ENCODE results near the gene S1PR4.
"Not testable (repeated sequence)": the region's sequence is repeated elsewhere in the genome, so short reads cannot be mapped to it uniquely, and the experiment has no call there.

Gene S1PR4

DNA sequence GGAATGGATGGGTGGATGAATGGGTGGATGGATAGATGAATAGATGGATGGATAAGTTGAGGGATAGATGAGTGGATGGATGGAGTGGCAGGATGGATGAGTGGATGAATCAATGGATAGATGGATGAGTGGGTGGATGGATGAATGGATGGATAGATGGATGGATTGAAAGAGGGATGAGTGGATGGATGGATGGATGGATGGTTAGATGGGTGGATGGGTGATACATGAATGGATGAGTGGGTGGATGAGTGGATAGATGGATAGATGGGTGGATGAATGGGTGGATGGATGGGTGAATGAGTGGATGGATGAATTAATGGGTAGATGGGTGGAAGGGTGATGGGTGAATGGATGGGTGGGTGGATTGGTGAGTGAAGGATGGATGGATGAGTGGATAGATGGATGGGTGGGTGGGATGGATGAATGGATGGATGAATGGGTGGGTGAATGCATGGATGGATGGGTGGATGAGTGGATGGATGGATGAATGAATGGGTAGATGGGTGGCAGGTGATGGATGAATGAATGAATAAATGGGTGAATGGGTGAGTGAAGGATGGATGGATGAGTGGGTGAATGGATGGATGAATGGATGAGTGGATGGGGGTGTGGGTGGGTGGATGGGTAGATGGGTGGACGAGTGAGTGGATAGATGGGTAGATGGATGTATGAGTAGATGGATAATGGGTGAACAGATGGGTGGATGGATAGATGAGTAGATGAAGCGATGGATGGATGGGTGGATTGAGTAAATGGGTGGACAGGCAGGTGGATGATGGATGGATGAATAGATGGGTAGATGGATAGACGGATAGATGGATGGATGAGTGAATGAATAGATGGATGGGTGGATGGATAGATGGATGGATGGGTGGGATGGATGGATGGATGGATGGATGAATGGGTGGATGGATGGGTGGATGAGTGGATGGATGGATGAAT, 25.0 kb upstream of the S1PR4 start:
- DNase-seq, result no peak

DNA sequence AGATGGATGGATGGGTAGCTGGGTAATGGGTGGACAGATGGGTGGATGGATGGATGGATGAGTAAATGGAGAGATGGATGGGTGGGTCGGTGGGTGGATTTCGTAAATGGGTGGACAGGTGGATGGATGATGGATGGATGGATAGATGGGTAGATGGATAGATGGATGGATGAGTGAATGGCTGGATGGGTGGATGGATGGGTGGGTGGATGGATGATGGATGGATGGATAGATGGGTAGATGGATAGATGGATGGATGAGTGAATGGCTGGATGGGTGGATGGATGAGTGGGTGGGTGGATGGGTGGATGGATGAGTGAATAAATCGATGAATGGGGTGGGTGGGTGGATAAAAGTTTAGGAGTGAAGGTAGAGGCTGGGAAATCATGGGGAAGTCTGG, 24.1 kb upstream of the S1PR4 start:
- DNase-seq, result not testable (repeated sequence)

GRCh38 chr19:3154957-3155736, 23.4 kb upstream of the S1PR4 start:
- DNase-seq, result no peak

DNA sequence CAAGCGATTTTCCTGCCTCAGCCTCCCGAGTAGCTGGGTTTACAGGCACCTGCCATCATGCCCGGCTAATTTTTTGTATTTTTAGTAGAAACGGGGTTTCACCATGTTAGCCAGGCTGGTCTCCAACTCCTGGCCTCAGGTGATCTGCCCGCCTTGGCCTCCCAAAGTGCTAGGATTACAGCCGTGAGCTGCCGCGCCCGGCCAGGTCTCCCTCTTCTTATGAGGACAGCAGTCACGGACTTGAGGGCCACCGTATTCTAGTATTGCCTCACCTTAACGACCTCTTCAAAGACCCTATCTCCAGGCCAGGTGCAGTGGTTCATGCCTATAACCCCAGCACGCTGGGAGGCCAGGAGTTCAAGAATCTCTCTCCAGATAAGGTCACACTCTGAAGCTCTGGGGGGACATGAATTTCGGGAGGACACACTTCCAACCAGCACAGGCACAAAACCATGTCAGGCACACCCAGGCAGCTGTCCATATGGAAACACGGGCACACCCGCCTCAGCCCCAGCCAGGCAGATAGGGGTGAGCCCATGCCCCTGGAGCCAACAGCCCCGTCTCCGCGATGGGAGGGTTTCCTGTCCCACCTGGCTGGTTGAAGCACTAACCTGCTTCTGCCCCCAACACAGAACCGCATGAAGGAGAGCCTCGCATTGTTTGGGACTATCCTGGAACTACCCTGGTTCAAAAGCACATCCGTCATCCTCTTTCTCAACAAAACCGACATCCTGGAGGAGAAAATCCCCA, 21.3 kb upstream of the S1PR4 start:
- DNase-seq, result no peak

DNA sequence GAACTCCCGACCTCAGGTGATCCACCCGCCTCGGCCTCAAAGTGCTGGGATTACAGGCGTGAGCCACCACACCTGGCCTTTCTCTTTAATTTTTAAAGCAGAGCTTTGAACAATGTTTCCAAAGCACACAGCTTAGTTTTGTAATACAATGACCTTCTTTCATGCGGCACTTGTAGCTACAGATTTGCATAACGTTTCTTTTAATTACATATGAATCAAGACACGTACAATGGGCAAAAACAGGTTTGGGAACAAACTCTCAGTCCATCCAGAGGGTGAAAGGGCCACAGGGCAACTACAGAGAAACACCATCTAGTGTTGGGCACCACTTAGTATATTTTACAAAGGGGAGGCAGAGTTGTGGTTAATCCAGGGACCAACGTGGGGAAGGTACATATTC, 19.0 kb upstream of the S1PR4 start:
- no peak for DNase-seq

DNA sequence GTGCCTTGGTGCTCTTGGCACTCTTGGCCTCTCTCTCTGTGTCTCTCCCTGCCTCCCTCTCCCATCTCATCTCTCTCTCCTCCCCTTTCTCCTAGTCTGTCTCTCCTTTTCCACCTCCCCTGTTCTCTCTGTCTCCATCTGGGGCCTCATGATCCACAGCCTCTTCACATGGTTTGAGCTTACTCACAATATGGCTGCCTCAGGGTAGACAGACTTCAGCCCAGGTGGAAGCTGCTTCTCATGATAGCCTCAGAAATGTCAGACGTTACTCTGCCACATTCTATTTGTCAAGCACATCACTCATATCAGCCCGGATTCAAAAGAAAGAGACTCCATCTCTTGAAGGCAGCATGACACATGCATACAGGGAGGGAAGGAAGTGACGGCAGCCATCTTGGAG, 18.4 kb upstream of the S1PR4 start:
- DNase-seq, result no peak

- DNase-seq, result no peak
These were observed 17.1 kb upstream of the S1PR4 start for GRCh38 chr19:3161453-3161852.

- DNase-seq, result no peak
These were observed 15.9 kb upstream of the S1PR4 start for GRCh38 chr19:3162418-3163229.

DNA sequence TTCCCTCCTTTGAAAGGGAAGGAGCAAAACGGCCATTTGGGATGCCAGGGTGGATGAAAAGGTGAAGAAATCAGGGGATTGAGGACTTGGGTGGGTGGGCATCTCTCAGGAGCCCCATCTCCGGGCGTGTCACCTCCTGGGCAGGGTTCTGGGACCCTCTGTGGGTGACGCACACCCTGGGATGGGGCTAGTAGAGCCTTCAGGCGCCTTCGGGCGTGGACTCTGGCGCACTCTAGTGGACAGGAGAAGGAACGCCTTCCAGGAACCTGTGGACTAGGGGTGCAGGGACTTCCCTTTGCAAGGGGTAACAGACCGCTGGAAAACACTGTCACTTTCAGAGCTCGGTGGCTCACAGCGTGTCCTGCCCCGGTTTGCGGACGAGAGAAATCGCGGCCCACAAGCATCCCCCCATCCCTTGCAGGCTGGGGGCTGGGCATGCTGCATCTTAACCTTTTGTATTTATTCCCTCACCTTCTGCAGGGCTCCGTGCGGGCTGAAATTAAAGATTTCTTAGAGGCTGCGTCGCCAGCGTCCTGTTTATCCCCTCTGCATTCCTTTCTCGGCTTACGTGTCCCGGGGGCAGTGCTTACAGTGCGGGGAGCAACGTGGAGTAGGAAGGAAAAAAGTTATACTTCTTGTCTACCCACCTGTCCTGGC, 15.2 kb upstream of the S1PR4 start:
- peak; percentile 39 to 47 for DNase-seq

DNA sequence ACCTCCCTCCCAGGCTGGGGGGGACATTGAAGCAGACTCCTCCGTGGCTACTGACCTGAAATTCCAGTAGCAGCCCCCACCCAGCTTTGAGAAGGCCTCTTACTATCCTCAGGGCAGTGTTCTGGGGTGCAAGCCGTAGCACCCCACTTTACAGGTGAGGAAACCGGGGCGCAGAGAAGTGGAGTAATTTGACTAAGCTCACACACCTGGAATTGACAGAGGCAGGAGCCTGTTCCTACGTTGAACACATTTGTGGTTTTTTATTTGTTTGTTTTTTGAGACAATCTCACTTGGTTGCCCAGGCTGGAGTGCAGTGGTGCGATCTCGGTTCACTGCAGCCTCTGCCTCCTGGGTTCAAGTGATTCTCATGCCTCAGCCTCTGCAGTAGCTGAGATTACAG, 14.6 kb upstream of the S1PR4 start:
- no peak for DNase-seq

DNA sequence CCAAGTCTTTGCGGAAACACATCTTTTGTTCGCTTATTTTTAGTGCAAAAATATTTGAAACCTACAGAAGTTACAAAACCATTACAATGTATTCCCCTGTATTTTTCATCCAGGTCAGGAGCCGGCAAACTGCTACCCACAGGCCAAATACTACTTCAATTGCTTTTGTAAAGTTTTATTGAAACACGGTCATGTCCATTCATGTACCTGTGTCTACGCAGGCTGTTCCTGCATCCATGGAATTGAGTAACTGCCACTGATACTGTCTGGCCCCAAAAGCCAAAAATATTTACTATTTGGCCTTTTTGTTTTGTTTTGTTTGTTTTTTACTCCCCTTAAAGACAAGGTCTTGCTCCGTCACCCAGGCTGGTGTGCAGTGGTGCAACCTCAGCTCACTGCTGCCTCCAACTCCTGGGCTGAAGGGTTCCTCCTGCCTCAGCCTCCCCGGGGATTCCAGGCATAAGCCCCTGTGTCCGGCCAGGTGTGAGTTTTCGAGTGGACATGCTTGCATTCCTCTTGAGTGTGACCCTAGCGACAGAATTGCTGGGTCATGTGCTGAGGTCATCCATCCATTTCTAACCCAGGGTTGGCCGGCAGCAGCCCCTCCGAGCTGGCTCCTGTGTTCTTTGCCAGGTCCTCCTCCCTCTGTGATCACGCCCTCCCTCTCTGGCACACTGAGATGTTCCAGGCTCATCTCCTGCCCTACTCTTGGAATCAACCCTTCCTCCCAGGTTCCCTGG, 10.9 kb upstream of the S1PR4 start:
- DNase-seq, result no peak

DNA sequence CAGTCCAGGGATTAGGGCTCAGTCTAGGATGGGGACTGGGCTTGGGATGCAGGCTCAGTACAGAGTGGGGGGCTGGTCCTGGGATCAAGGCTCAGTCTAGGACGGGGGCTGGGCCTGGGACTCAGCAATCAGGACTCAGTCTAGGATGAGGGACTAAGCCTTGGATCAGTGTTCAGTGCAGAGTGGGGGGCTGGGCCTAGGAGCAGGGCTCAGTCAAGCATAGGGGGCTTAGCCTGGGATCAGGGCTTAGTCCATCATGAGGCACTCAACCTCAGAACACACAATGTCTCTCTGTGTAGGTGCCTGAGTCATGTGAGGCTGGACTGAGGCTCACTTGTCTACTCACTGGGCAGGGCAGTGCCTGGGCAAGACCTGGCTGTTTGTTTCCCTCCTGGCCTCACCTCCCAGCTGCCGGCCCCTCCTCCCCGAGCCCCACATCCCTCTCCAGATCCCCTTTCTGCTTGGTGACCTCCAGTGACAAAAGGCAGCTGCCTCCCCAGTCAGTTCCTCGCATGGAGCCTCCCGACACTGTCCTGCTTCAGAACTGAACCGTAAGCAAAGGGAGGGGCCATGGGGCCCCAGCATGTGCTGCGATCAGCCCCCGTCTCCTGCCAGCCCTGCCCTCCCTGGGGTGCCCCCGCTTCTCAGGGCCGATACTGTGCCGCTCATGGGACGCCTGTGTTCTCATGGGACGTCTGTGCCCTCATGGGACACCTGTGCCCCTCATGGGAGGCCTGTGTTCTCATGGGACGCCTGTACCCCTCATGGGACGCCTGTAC, 6.5 kb upstream of the S1PR4 start:
- no peak for DNase-seq

- DNase-seq, result not testable (repeated sequence)
These were observed 5.9 kb upstream of the S1PR4 start for GRCh38 chr19:3172673-3173000.

DNA sequence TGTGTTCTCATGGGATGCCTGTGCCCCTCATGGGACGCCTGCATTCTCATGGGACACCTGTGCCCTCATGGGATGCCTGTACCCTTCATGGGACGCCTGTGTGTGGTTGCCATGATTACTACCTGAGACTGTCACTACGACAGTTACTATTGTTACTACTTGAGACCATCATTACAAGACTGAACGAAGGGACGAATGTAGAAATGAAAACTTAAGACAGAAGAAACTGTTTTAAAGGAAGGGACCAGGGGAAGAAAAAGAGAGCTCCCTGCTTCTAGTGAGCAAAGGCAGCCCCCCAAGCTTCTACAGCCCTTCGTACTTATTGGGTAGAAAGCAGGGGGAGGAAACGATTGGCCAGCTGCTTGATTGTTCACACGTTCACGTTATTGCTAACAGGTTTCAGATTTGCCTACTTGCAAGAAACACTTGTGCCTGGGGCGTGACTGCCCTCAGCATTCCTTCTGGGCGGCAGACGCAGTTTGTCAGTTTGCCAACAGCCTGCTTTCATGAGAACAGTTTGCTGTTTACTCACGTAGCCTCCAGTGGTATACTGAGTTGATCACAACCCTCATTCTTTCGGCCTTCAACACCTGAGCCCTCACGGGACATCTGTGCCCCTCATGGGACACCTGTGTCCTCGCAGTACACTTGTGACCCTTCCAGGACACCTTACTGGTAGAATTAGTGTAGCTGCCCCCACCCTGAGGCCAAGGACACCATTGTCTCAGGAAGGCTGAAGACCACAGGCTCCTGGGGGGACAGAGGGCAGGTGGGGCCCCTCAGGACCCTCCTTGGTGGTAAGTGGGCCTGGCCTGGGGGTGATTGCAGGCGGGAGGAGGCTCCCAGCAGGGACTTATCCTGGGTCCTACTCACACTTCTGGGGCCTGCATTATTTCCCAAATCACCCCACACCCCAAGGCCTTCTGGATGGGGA, 2.5 kb upstream of the S1PR4 start:
- no peak for DNase-seq

DNA sequence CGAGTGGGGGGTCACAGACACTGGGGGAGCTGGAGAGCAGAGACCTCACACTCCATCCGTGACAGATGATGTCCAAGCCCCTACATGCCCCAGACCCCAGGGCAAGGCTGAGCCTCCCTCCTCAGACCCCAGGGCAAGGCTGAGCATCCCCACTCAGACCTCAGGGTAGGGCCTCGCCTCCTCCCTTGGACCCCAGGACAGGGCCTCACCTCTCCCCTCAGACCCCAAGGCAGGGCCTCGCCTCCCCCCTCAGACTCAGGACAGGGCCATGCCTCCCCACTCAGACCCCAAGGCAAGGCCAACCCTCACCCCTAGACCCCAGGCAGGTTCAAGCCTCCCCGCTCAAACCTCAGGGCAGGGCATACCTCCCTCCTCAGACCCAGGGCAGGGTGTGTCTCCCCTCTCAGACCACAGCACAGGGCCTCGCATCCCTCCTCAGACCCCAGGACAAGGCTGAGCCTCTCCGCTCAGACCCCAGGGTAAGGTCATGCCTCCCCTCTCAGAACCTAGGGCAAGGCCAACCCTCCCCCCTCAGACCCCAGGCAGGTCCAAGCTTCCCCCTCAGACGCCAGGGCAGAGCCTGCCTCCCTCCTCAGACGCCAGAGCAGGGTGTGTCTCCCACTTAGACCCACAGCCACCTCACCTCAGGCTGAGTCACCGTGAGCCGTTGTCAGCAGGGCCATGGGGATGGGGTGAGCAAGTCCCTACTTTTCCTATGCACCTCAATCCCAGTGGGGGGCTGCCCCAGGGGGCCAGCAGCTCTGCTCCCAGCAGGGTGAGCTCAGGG, 1.7 kb upstream of the S1PR4 start:
- no peak for DNase-seq

DNA sequence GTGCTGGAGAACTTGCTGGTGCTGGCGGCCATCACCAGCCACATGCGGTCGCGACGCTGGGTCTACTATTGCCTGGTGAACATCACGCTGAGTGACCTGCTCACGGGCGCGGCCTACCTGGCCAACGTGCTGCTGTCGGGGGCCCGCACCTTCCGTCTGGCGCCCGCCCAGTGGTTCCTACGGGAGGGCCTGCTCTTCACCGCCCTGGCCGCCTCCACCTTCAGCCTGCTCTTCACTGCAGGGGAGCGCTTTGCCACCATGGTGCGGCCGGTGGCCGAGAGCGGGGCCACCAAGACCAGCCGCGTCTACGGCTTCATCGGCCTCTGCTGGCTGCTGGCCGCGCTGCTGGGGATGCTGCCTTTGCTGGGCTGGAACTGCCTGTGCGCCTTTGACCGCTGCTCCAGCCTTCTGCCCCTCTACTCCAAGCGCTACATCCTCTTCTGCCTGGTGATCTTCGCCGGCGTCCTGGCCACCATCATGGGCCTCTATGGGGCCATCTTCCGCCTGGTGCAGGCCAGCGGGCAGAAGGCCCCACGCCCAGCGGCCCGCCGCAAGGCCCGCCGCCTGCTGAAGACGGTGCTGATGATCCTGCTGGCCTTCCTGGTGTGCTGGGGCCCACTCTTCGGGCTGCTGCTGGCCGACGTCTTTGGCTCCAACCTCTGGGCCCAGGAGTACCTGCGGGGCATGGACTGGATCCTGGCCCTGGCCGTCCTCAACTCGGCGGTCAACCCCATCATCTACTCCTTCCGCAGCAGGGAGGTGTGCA, 587 bp downstream of the S1PR4 start:
- no peak for DNase-seq

GRCh38 chr19:3179739-3180293, 1.2 kb downstream of the S1PR4 start:
- DNase-seq, result no peak

All from SHP77 (cell line).